Omental fat pad (tissue), 4 donors: ENCODE results near the gene F10. TPM values are rescaled to one million over a fixed set of nuclear protein-coding genes. Genes with fewer than 3 reads are reported as not detected.

Experiments
- ATAC-seq: fragments of 150-250 bp; one replicate; pipeline ENCODE4 v1.9.1; 2016; ENCODE audit warnings: mild to moderate bottlenecking, moderate library complexity; ENCODE audit not compliant: low FRiP score
- DNase-seq: peaks from one replicate; pipeline ENCODE4 v3.0.0-alpha.2; 2019; ENCODE audit warnings: low spot score
- CTCF ChIP-seq, 3 donors: fragments of 450-650 bp; IDR thresholded peaks; one replicate each; pipeline ENCODE4 v1.5.1; 2016 to 2017; ENCODE audit warnings: antibody characterized with exemption in 3 of 3, mild to moderate bottlenecking in 3 of 3, moderate library complexity in 2 of 3
- total RNA-seq, 4 donors: library from RNA; depleted of rRNA; stranded (reverse); fragments of >200 nt; gene quantifications; one replicate each; pipeline ENCODE4 v1.1.0, GENCODE V29; 2016

F10 gene
- total RNA-seq, 4 donors from 2014 or later, result 10.8 to 51.1 (median 13.6) TPM

- ATAC-seq (no peak), DNase-seq (no peak)
- no peak for TF ChIP-seq CTCF (IDR thresholded peaks at IDR 0.05)
Measured at GRCh38 chr13:113115363-113116205, 7.0 kb upstream of the F10 start.

- no peak for ATAC-seq
- DNase-seq, result no peak
- no peak for TF ChIP-seq CTCF (IDR thresholded peaks at IDR 0.05)
Measured at GRCh38 chr13:113116206-113116800, 6.3 kb upstream of the F10 start.

GRCh38 chr13:113116871-113117271 lies 5.7 kb upstream of the F10 start:
- DNase-seq, result no peak
- ATAC-seq, result no peak
- TF ChIP-seq CTCF (IDR thresholded peaks at IDR 0.05), result no peak

- no peak for DNase-seq
Measured at GRCh38 chr13:113117335-113117872, 5.2 kb upstream of the F10 start.

GRCh38 chr13:113117911-113118260 lies 4.7 kb upstream of the F10 start:
- no peak for ATAC-seq
- TF ChIP-seq CTCF (IDR thresholded peaks at IDR 0.05), result no peak
- DNase-seq, result no peak

More at GRCh38 chr13:113117335-113117872, 5.2 kb upstream of the F10 start:
- ATAC-seq, result no peak
- TF ChIP-seq CTCF (IDR thresholded peaks at IDR 0.05), result no peak

GRCh38 chr13:113118261-113119021 lies 4.2 kb upstream of the F10 start:
- DNase-seq, result no peak
- ATAC-seq, result no peak
- no peak for TF ChIP-seq CTCF (IDR thresholded peaks at IDR 0.05)
